Stimulated activated effector memory CD8-positive, alpha-beta T cell treated with anti-CD3 and anti-CD28 coated beads, Interleukin-12 subunit alpha, Interleukin-12 subunit beta, amount 100 ng/mL, for 72 hours (primary cell): Measurements from ENCODE around the gene GRIK4.

Source experiments
- ATAC-seq: fragments of 150-1000 bp; cut with Tn5 transposase; 2 replicates; pipeline ENCODE4 v1.10.0; 2021
- DNase-seq, 2 donors: peaks; one replicate each; pipeline ENCODE4 v3.0.0; 2021 to 2022; ENCODE audit warnings: low spot score in 2 of 2
- H3K27ac Mint-ChIP-seq: one replicate; pipeline ENCODE4 v1.8.0; 2022; ENCODE audit warnings: mild to moderate bottlenecking, mixed read lengths
- H3K36me3 Mint-ChIP-seq: one replicate; pipeline ENCODE4 v1.8.0; 2022; ENCODE audit warnings: mild to moderate bottlenecking, mixed read lengths
- H3K4me1 Mint-ChIP-seq: one replicate; pipeline ENCODE4 v1.8.0; 2022; ENCODE audit warnings: mixed read lengths
- H3K4me3 Mint-ChIP-seq: one replicate; pipeline ENCODE4 v1.8.0; 2022; ENCODE audit warnings: mild to moderate bottlenecking, mixed read lengths
- H3K9me3 Mint-ChIP-seq: one replicate; pipeline ENCODE4 v1.8.0; 2022; ENCODE audit warnings: mixed read lengths

The GRIK4 gene

GRCh38 chr11:120722524-120722923 is 211.0 kb downstream of the GRIK4 start:
- Mint-ChIP-seq H3K27ac (no peak overlapping the region), H3K9me3 (no peaks in the 10 kb centered on the region), H3K36me3 (no peaks in the 10 kb centered on the region), H3K4me3 (no peak overlapping the region), H3K4me1 (no peaks in the 10 kb centered on the region)
- DNase-seq, result no peak
- ATAC-seq, result no peak

GRCh38 chr11:120723751-120724150 is 212.2 kb downstream of the GRIK4 start:
- DNase-seq (no peak), ATAC-seq (no peak)
- H3K27ac Mint-ChIP-seq, result no peak overlapping the region

GRCh38 chr11:120727752-120728151 is 216.2 kb downstream of the GRIK4 start:
- Mint-ChIP-seq H3K4me3 (no peak overlapping the region), H3K36me3 (no peaks in the 10 kb centered on the region), H3K4me1 (no peaks in the 10 kb centered on the region), H3K27ac (no peak overlapping the region), H3K9me3 (peaks cover 8% of the 10 kb centered on the region)
- no peak for DNase-seq
- no peak for ATAC-seq

More at GRCh38 chr11:120723751-120724150, 212.2 kb downstream of the GRIK4 start:
- Mint-ChIP-seq H3K4me3 (no peak overlapping the region), H3K9me3 (peaks cover 4% of the 10 kb centered on the region), H3K36me3 (no peaks in the 10 kb centered on the region), H3K4me1 (no peaks in the 10 kb centered on the region)

- ATAC-seq (no peak), DNase-seq (no peak)
- H3K36me3 Mint-ChIP-seq, result no peaks in the 10 kb centered on the region
- H3K9me3 Mint-ChIP-seq, result no peaks in the 10 kb centered on the region
- H3K4me1 Mint-ChIP-seq, result no peaks in the 10 kb centered on the region
- H3K4me3 Mint-ChIP-seq, result no peak overlapping the region
- H3K27ac Mint-ChIP-seq, result no peak overlapping the region
Measured at GRCh38 chr11:120735035-120735434, 223.5 kb downstream of the GRIK4 start.

- H3K4me1 Mint-ChIP-seq, result no peaks in the 10 kb centered on the region
- DNase-seq, result peak in 1 of 2 donors; percentile 35
- no peak overlapping the region for H3K27ac Mint-ChIP-seq
Measured at GRCh38 chr11:120738516-120739046, 227.0 kb downstream of the GRIK4 start.

GRCh38 chr11:120739780-120740179 is 228.2 kb downstream of the GRIK4 start:
- ATAC-seq, result no peak
- Mint-ChIP-seq H3K36me3 (no peaks in the 10 kb centered on the region), H3K27ac (no peak overlapping the region), H3K4me3 (no peak overlapping the region), H3K9me3 (no peaks in the 10 kb centered on the region), H3K4me1 (no peaks in the 10 kb centered on the region)
- peak in 1 of 2 donors; percentile 23 for DNase-seq

More at GRCh38 chr11:120738516-120739046, 227.0 kb downstream of the GRIK4 start:
- Mint-ChIP-seq H3K9me3 (no peaks in the 10 kb centered on the region), H3K4me3 (no peak overlapping the region), H3K36me3 (no peaks in the 10 kb centered on the region)
- ATAC-seq, result peak; percentile 44

- no peaks in the 10 kb centered on the region for H3K36me3 Mint-ChIP-seq
- DNase-seq, result no peak
- H3K4me3 Mint-ChIP-seq, result no peak overlapping the region
- no peak for ATAC-seq
- no peak overlapping the region for H3K27ac Mint-ChIP-seq
- no peaks in the 10 kb centered on the region for H3K9me3 Mint-ChIP-seq
- H3K4me1 Mint-ChIP-seq, result no peaks in the 10 kb centered on the region
Measured at GRCh38 chr11:120740380-120740779, 228.8 kb downstream of the GRIK4 start.

- Mint-ChIP-seq H3K9me3 (no peaks in the 10 kb centered on the region), H3K36me3 (no peaks in the 10 kb centered on the region), H3K4me1 (no peaks in the 10 kb centered on the region), H3K27ac (no peak overlapping the region), H3K4me3 (no peak overlapping the region)
- no peak for ATAC-seq
- DNase-seq, result no peak
Measured at GRCh38 chr11:120744016-120744994, 232.8 kb downstream of the GRIK4 start.

GRCh38 chr11:120746376-120746775 is 234.8 kb downstream of the GRIK4 start:
- Mint-ChIP-seq H3K9me3 (no peaks in the 10 kb centered on the region), H3K4me3 (no peak overlapping the region), H3K4me1 (no peaks in the 10 kb centered on the region), H3K27ac (no peak overlapping the region), H3K36me3 (no peaks in the 10 kb centered on the region)
- DNase-seq, result no peak
- ATAC-seq, result no peak

GRCh38 chr11:120746836-120747609 is 235.5 kb downstream of the GRIK4 start:
- no peak overlapping the region for H3K4me3 Mint-ChIP-seq
- no peaks in the 10 kb centered on the region for H3K9me3 Mint-ChIP-seq
- DNase-seq (no peak), ATAC-seq (no peak)
- no peaks in the 10 kb centered on the region for H3K4me1 Mint-ChIP-seq
- H3K27ac Mint-ChIP-seq, result no peak overlapping the region
- H3K36me3 Mint-ChIP-seq, result no peaks in the 10 kb centered on the region

- no peak overlapping the region for H3K4me3 Mint-ChIP-seq
- H3K4me1 Mint-ChIP-seq, result no peaks in the 10 kb centered on the region
- no peak overlapping the region for H3K27ac Mint-ChIP-seq
- ATAC-seq, result no peak
- no peaks in the 10 kb centered on the region for H3K9me3 Mint-ChIP-seq
- DNase-seq, result no peak
- no peaks in the 10 kb centered on the region for H3K36me3 Mint-ChIP-seq
Measured at GRCh38 chr11:120747850-120748814, 236.6 kb downstream of the GRIK4 start.

- no peak for DNase-seq
- H3K36me3 Mint-ChIP-seq, result no peaks in the 10 kb centered on the region
- no peak for ATAC-seq
- no peak overlapping the region for H3K27ac Mint-ChIP-seq
- H3K4me3 Mint-ChIP-seq, result no peak overlapping the region
- no peaks in the 10 kb centered on the region for H3K4me1 Mint-ChIP-seq
- no peaks in the 10 kb centered on the region for H3K9me3 Mint-ChIP-seq
Measured at GRCh38 chr11:120749395-120749794, 237.8 kb downstream of the GRIK4 start.

GRCh38 chr11:120750647-120751549 is 239.3 kb downstream of the GRIK4 start:
- Mint-ChIP-seq H3K4me3 (no peak overlapping the region), H3K9me3 (no peaks in the 10 kb centered on the region), H3K27ac (no peak overlapping the region), H3K4me1 (no peaks in the 10 kb centered on the region), H3K36me3 (no peaks in the 10 kb centered on the region)
- DNase-seq (no peak), ATAC-seq (no peak)

GRCh38 chr11:120751550-120751949 is 240.0 kb downstream of the GRIK4 start:
- ATAC-seq (no peak), DNase-seq (no peak)

More at GRCh38 chr11:120751550-120751949, 240.0 kb downstream of the GRIK4 start:
- H3K27ac Mint-ChIP-seq, result no peak overlapping the region
- no peaks in the 10 kb centered on the region for H3K4me1 Mint-ChIP-seq
- no peak overlapping the region for H3K4me3 Mint-ChIP-seq
- no peaks in the 10 kb centered on the region for H3K9me3 Mint-ChIP-seq
- H3K36me3 Mint-ChIP-seq, result no peaks in the 10 kb centered on the region
